Upper lobe of left lung (tissue), 4 donors: ENCODE measurements around the gene NID2.

Experiments
- POLR2A ChIP-seq, 4 donors: fragments of 450-650 bp; IDR thresholded peaks; one replicate each; pipeline ENCODE4 v1.5.1; 2016 to 2017; ENCODE audit warnings: antibody characterized with exemption in 4 of 4, mild to moderate bottlenecking in 2 of 4
- TF ChIP-seq, protein P1 (sequence below), 6 experiments: fragments of 450-650 bp in 4 of 6; fragments of 200-600 bp in 2 of 6; sonication (generic) in 2 of 6; IDR thresholded peaks; one replicate each; pipeline ENCODE4 v1.5.1; 2016 to 2019; ENCODE audit warnings: antibody characterized with exemption in 6 of 6

GRCh38 chr14:52005625-52006024, 63.2 kb downstream of the NID2 start:
- TF ChIP-seq POLR2A (IDR thresholded peaks at IDR 0.05) = no peak
- TF ChIP-seq, protein P1, sequence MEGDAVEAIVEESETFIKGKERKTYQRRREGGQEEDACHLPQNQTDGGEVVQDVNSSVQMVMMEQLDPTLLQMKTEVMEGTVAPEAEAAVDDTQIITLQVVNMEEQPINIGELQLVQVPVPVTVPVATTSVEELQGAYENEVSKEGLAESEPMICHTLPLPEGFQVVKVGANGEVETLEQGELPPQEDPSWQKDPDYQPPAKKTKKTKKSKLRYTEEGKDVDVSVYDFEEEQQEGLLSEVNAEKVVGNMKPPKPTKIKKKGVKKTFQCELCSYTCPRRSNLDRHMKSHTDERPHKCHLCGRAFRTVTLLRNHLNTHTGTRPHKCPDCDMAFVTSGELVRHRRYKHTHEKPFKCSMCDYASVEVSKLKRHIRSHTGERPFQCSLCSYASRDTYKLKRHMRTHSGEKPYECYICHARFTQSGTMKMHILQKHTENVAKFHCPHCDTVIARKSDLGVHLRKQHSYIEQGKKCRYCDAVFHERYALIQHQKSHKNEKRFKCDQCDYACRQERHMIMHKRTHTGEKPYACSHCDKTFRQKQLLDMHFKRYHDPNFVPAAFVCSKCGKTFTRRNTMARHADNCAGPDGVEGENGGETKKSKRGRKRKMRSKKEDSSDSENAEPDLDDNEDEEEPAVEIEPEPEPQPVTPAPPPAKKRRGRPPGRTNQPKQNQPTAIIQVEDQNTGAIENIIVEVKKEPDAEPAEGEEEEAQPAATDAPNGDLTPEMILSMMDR (IDR thresholded peaks at IDR 0.05) = no peak
